Nephron progenitor cell (in vitro differentiated cells): ENCODE measurements around the gene RBMS3.

Experiments used
- DNase-seq: peaks from one replicate; pipeline ENCODE4 v3.0.0; 2021
- H3K27ac Mint-ChIP-seq: 2 replicates; pipeline ENCODE4 v1.8.0; 2021; ENCODE audit warnings: mild to moderate bottlenecking, moderate library complexity, mixed read lengths
- H3K27me3 Mint-ChIP-seq: 2 replicates; pipeline ENCODE4 v1.8.0; 2021; ENCODE audit warnings: mild to moderate bottlenecking, low read depth, mixed read lengths; ENCODE audit not compliant: poor library complexity
- H3K36me3 Mint-ChIP-seq: 2 replicates; pipeline ENCODE4 v1.8.0; 2021; ENCODE audit warnings: low read depth, mixed read lengths
- H3K4me1 Mint-ChIP-seq: 2 replicates; pipeline ENCODE4 v1.8.0; 2021; ENCODE audit warnings: mixed read lengths
- H3K4me3 Mint-ChIP-seq: 2 replicates; pipeline ENCODE4 v1.8.0; 2021; ENCODE audit warnings: mild to moderate bottlenecking, moderate library complexity, mixed read lengths
- H3K9me3 Mint-ChIP-seq: 2 replicates; pipeline ENCODE4 v1.8.0; 2021; ENCODE audit warnings: mild to moderate bottlenecking, moderate library complexity, mixed read lengths
- CTCF ChIP-seq: fragments of 200-600 bp; sonication (generic); IDR thresholded peaks from 2 replicates; pipeline ENCODE4 v1.5.0; 2021; ENCODE audit warnings: antibody characterized with exemption

Gene RBMS3

DNA sequence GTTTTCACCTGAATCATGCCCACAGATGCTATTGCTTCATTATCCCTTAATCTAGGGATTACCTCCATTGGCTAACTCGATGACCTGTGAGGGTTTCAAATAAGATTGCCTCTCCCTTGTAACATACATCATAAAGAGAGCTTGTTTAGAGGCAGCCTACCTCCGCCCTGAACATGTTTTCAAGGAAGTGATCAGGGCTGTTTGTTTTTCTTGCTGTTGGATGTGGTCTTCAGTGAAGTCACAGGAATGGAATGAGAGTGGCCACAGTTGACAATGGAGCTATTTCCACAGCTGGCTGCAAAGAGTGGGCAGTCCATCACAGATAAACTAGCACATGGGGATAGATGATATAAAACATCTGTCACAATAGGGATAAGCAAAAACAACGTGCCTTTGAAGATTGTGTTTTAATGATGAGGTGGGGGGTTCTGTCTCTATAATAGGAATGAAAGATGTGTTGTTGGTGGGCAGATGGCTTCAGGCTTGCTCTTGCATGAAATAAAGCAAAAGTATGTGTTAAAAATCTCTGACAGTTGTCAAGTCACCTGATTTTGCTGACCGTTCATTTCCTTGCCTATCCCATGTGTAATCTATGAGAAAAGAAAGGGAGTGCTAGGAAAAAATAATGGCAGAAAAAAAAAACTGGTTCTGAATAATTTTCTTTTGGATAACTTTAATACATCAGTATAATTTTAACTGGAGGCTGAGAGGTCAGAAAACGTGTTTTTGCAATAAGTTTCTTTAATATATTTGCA lies 642.3 kb downstream of the RBMS3 start:
- Mint-ChIP-seq H3K36me3 (no peaks in the 10 kb centered on the region), H3K4me3 (no peak overlapping the region), H3K9me3 (no peaks in the 10 kb centered on the region), H3K27me3 (no peaks in the 10 kb centered on the region), H3K27ac (no peak overlapping the region), H3K4me1 (peaks cover 22% of the 10 kb centered on the region)
- no peak for TF ChIP-seq CTCF
- DNase-seq: no peak

GRCh38 chr3:29924783-29925561 lies 644.1 kb downstream of the RBMS3 start:
- Mint-ChIP-seq H3K4me1 (peaks cover 22% of the 10 kb centered on the region), H3K9me3 (no peaks in the 10 kb centered on the region), H3K4me3 (no peak overlapping the region), H3K27ac (no peak overlapping the region), H3K36me3 (no peaks in the 10 kb centered on the region), H3K27me3 (no peaks in the 10 kb centered on the region)
- no peak for TF ChIP-seq CTCF
- DNase-seq: no peak

DNA sequence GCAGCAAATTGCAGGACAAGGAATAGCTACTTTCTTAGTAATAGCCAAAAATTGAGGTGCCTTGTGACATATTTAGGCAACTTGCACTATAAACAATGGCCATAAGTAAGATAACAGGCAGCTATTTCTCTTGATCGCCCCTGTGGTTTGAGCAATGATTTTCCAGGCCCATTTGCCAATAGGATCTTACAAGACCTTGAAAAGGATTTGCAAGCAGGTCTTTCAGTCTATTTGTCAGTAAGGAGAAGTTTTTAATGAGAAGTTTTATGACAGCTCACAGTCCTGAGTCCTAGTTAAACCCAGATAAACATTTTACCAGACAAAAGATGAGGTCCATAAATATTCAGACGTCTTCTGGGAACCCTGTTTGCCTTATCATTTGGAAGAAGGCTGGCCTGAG lies 645.5 kb downstream of the RBMS3 start:
- no peak for TF ChIP-seq CTCF
- Mint-ChIP-seq H3K27me3 (no peaks in the 10 kb centered on the region), H3K9me3 (no peaks in the 10 kb centered on the region), H3K27ac (no peak overlapping the region), H3K36me3 (no peaks in the 10 kb centered on the region), H3K4me3 (no peak overlapping the region), H3K4me1 (peaks cover 22% of the 10 kb centered on the region)
- no peak for DNase-seq

DNA sequence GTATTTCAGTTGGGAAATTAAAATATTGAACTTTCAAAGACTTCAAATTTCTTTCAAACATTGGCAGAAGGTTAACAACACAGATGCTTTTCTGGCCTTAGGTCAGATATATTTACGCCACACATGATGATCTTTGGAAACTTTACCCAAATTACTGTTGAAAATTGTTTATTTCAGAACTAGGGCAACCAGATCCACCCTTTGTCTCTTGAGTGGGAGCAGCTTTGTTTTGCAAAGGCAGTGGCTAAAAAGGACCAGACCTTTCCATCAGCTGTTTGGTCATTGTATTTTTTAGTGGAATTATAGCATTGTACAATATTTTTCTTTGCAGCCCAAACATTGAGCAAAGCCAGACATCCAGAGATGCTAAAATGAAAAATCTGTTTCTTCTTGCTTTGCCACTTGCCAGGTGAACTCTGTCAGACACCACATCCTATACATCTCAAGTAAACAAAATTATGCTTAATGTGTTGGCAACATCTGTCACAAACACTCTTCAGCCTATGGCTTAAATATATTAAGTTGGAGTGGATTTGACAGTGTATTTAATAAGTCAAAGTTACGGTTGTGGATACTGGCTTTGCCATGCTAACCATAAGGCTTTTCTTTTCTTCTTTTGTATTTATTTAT lies 651.9 kb downstream of the RBMS3 start:
- no peaks in the 10 kb centered on the region for H3K27me3 Mint-ChIP-seq
- H3K27ac Mint-ChIP-seq: no peak overlapping the region
- no peak for DNase-seq
- H3K4me3 Mint-ChIP-seq: no peak overlapping the region
- no peaks in the 10 kb centered on the region for H3K9me3 Mint-ChIP-seq
- no peaks in the 10 kb centered on the region for H3K36me3 Mint-ChIP-seq
- TF ChIP-seq CTCF: no peak
- no peaks in the 10 kb centered on the region for H3K4me1 Mint-ChIP-seq

GRCh38 chr3:29933802-29934490 lies 653.1 kb downstream of the RBMS3 start:
- H3K36me3 Mint-ChIP-seq: no peaks in the 10 kb centered on the region
- DNase-seq: no peak
- H3K27me3 Mint-ChIP-seq: no peaks in the 10 kb centered on the region
- no peak overlapping the region for H3K27ac Mint-ChIP-seq
- H3K4me1 Mint-ChIP-seq: no peaks in the 10 kb centered on the region
- no peak overlapping the region for H3K4me3 Mint-ChIP-seq
- no peaks in the 10 kb centered on the region for H3K9me3 Mint-ChIP-seq
- no peak for TF ChIP-seq CTCF
